Endothelial cell of hepatic sinusoid (primary cell): ENCODE results near the gene PRKCH.

Experiments used
- in situ Hi-C: cut with HindIII; loops from 2 replicates; pipeline ENCODE4 v1.10.0; 2017; ENCODE audit warnings: low sequenced_read_pairs

Gene PRKCH

DNA sequence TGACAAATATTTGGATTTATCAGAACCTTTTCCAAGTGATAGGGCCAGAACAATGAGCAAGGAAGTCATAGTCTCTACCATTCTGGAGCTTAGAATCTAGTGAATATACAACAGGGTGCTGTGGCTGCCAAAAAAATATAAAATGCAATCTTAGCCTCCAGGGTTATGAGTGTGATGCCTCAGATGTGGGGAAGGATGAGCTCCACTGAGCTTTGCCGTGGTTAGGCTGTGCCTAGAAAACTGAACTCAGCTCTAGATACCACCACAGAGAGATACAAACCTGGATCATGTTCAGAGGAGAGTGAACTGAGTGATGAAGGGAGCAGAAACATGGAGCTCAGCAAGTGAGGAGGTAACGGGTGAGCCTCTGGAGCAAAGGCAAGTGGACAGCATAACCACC, 235.9 kb downstream of the PRKCH start:
- in situ Hi-C loops = no loop called here

- in situ Hi-C loops = no loop called here
These were observed 236.5 kb downstream of the PRKCH start for GRCh38 chr14:61557854-61558253.

- in situ Hi-C loops = no loop called here
These were observed 236.9 kb downstream of the PRKCH start for GRCh38 chr14:61558271-61558670.

DNA sequence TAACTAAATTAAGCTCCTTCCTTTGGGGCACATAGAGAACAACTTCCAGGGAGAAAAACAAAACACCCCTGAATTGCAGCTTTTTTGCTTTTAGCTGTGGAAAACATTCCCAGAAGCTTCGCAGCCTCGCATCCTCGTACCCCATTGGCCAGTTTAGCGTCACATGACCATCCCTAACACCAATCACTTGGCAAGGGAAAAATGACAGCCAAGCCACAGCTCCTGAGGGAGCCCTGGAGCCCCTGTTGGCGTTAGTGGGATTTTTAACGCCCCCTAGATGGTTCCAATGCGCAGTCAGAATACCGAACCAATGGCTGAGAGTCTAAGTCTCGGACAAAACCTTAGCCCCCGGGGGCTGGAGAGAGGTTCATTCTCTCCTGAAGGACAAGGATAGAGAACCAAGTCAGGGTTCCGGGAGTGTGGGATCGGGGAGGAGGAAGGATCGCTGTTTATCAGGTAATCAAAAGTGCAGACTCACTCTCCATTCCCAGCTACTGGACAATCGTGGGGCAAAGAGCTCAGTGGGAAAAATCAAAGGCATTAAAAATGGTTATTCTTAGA, 238.3 kb downstream of the PRKCH start:
- in situ Hi-C loops = no loop called here

DNA sequence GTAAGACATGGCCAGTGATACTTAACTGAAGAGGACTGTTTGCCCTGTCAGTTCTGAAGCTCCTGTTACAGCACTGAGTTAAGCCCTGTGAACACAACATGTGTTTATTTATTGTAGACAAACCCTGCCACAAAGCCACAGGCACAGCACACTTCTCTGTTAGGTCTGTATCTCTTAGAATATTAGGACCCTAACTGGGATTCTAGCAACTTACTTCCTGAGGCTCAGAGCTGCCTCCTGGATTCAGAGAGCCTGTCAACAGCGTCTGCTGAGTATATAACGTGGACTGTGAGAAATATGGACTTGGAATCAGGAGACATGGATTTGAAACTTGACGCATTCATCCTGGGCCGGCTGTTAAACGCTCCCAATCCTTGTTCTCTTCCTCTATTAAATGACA, 238.9 kb downstream of the PRKCH start:
- in situ Hi-C loops = no loop called here

- in situ Hi-C loops = no loop called here
These were observed 239.7 kb downstream of the PRKCH start for GRCh38 chr14:61561104-61561503.

DNA sequence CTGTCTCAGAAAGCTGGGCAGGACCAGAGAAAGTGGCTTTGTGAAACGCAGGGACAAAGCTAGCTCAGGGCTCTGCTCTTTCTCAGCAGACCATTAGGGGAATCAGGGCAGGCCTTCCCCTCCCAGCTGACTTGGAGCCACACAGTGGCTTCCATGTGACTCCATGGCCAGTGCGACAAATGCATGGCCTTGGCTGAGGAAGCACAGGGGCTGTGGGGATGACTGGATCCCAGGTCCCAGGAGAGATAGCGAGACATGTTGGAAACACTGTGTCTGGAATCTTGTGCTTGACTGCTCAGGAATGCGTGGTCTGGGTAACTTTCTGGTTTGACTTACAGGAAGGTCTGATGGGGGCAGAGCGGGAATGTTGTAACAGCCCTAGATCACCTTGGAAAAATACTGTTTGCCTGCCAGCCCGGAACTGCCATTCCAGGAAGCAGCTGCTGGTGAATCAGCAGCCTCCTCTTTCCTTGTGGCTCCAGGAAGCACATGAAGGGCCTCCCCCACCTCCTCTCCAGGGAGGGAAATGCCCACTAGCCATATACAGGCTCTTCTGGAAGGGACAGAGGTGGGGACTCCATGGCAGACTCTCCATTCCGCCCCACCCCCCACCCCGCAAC, 240.4 kb downstream of the PRKCH start:
- in situ Hi-C loops = no loop called here

DNA sequence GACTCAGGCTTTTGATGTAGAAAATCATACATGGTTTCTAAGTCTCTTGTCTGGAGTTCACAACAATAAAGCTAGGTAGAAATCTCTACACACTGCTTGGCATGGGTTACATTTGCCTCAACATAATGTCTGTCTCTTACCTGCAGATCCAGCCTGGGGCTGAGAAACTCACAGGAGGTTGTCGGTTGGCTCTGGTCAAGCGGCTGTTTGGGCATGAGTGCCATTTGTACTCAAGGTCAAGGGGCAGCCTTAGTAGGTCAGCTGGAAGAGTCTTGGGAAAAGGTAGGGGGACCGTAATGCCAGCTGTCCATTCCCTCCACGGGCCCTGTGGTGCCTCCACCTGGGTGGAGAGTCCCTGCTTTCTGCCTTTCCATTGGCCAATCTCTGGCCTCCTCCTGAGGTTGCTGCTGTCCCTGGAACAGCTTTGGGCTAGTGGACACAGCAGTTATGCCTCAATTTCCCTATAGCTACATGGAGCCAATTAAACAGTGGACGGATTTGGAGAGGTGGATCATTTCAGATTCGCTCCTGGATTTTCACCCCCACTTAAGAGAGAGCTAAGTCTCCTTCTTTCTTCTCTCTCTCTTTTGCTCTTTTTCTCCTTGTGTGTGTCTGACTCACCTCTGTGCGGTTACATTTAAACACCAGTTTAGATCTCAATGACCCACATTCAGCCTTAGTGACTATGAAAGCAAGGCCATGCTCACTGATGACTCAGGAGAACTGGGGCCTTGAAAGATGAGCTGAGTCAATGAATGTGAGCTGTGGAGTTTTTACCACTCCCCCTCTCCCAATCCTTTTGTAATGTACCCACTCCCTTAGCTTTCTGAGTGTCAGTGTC, 241.2 kb downstream of the PRKCH start:
- in situ Hi-C loops = no loop called here

- in situ Hi-C loops = no loop called here
These were observed 241.8 kb downstream of the PRKCH start for GRCh38 chr14:61563162-61563511.

DNA sequence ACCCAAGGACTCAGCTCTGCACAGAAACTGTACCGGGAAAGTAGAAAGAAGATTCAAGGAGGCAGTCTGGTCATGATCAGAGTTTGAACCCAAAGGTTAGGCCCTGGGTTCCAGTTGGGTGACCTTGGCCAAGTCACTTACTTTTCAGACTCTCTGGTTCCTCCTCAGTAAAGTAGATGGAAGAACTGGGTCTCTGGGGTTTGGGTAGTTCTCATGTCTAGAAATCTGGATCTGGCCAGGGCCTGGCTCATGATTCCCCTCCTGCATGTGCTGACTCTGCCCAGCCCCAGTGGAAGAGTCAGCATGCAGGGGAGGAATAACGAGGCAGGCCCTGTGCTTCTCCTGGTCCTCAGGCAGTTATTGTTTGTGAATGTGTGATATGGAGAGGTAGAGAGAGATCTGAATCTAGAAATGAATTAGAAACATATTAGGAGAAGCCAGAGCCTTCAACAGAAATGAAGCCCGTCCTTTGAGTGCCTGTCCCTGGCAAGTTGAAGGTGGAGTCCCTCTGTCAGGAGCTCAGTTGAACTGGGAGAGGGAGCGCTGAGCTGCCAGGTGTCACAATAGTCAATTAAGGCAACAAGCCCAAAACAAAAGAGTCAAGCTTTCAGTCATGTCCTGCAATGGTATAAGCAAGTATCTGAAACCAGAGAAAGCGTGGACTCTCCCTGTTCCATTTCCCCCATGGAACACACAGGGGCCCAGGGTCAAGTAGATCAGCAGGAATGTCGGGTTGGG, 242.7 kb downstream of the PRKCH start:
- in situ Hi-C loops = no loop called here

GRCh38 chr14:61564618-61565091, 243.3 kb downstream of the PRKCH start:
- in situ Hi-C loops = no loop called here

DNA sequence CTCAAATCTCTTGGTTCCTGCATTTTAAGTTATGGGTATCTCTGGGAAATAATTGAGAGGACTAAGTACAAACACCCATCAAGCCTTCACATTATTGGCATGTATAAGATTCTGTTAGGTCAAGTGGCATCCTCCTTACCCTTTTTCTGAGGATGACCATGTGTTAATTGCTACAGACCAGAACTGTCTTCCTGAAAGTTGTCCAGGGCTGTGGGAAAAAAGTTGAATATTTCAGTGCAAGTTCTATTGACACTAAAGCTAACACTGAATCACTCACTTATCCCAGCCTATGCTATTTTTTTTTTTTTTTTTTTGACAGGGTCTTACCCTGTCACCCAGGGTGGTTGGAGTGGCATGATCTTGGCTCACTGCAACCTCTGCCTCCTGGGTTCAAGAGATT, 243.8 kb downstream of the PRKCH start:
- in situ Hi-C loops = no loop called here

- in situ Hi-C loops = no loop called here
These were observed 244.6 kb downstream of the PRKCH start for GRCh38 chr14:61565836-61566536.

- in situ Hi-C loops = no loop called here
These were observed 245.3 kb downstream of the PRKCH start for GRCh38 chr14:61566537-61567225.

- in situ Hi-C loops = no loop called here
These were observed 246.6 kb downstream of the PRKCH start for GRCh38 chr14:61567838-61568571.

DNA sequence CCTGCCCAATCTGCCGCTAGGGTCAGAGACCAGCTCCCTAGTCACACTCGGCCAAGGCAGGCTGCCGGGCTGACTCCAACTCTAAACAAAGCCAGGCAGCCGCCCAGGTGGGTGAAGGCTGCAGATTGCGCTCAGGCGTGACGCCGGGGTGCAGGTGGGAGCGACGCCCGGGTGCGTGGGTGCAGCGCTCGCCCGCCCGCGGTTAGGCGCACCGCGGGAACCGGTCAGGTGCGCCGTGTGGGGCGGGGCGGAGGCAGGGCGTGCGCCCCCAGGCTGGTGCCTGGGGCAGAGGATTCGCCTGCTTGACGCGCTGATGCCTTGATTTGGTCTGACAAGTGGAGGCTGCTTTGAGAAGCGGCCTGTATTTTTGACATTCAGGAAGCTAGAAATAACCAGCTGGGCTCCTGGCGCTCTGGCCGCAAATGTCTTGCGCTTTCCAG, 247.2 kb downstream of the PRKCH start:
- in situ Hi-C loops = no loop called here

GRCh38 chr14:61569308-61569707, 247.9 kb downstream of the PRKCH start:
- in situ Hi-C loops = no loop called here

GRCh38 chr14:61569812-61570548, 248.6 kb downstream of the PRKCH start:
- in situ Hi-C loops = loop anchor here (5.0 kb wide), 1 partner anchor 72 kb away; no protein-coding TSS in a partner anchor
